ENCODE data around the gene UBAC1. TPM values are rescaled to one million over a fixed set of nuclear protein-coding genes. Genes with fewer than 3 reads are reported as not detected.
A peak's percentile ranks its signal among the peaks of the same experiment; 100 is the strongest.

The UBAC1 gene
- total and polyA plus RNA-seq, 12 donors, result 73.8 to 172 (median 85.5) TPM

DNA sequence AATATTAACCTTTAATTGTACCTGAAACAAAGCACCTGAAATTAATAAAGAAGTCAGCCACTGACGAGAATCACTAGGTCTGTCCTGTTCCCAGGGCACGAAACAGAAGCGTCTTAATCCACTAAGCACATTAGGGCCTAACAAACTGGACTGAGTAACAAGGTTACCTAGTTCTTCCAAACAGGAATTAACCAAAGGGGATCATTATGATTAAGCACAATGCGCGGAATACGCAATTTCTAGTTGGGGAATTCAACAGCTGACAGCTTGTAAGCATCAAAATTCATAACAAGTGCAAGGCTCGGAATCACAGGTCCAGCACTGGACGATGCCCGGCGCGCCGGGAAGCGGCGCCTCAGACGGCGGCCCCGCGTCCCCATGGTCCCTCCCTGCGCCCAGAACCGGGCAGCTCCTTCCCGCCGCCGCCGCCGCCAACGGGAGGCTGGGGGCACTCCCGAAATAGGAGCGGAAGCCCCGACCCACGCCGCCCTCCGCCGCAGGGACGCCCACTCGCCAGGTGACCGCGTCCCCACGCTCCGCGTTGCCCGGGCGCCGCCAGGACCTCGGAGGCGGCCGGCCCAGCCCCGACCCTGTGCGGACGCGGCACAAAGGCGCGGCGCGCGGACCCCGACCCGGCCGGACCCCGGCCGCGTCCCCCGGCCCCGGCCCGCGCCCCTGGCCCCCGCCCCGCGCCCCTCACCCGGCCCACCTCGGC is 54.7 kb downstream of the UBAC1 start:
- ATAC-seq, result no peak
- Histone ChIP-seq H3K36me3 (peaks cover 0 to 16% (median 0%) of the 10 kb centered on the region in 9 donors), H3K27me3 (no peaks in the 10 kb centered on the region), H3K27ac (peak overlapping the region; percentile 39 to 83 (median 69)), H3K4me1 (peaks cover 4 to 67% (median 57%) of the 10 kb centered on the region in 9 donors), H3K9me3 (peaks cover 0 to 1% (median 0%) of the 10 kb centered on the region in 11 donors), H3K4me3 (peak overlapping the region; percentile 49 to 78 (median 65))
- intact Hi-C loops (cut with DNase I), result loop anchor here in 6 of 10 donors (2.0 to 5.0 kb wide), 7 partner anchors 36 to 211 kb away; partner anchors contain the start of genes UBAC1 (in 2 of the 6), KCNT1 (in 1 of the 6) and TMEM250 (in 1 of the 6)
- DNase-seq, result no peak
- TF ChIP-seq, protein P1, sequence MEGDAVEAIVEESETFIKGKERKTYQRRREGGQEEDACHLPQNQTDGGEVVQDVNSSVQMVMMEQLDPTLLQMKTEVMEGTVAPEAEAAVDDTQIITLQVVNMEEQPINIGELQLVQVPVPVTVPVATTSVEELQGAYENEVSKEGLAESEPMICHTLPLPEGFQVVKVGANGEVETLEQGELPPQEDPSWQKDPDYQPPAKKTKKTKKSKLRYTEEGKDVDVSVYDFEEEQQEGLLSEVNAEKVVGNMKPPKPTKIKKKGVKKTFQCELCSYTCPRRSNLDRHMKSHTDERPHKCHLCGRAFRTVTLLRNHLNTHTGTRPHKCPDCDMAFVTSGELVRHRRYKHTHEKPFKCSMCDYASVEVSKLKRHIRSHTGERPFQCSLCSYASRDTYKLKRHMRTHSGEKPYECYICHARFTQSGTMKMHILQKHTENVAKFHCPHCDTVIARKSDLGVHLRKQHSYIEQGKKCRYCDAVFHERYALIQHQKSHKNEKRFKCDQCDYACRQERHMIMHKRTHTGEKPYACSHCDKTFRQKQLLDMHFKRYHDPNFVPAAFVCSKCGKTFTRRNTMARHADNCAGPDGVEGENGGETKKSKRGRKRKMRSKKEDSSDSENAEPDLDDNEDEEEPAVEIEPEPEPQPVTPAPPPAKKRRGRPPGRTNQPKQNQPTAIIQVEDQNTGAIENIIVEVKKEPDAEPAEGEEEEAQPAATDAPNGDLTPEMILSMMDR (IDR thresholded peaks at IDR 0.05), result no peak
- 0 to 1% methylated on average over 62 to 70 of the region's 70 CpGs for WGBS, 2 donors

DNA sequence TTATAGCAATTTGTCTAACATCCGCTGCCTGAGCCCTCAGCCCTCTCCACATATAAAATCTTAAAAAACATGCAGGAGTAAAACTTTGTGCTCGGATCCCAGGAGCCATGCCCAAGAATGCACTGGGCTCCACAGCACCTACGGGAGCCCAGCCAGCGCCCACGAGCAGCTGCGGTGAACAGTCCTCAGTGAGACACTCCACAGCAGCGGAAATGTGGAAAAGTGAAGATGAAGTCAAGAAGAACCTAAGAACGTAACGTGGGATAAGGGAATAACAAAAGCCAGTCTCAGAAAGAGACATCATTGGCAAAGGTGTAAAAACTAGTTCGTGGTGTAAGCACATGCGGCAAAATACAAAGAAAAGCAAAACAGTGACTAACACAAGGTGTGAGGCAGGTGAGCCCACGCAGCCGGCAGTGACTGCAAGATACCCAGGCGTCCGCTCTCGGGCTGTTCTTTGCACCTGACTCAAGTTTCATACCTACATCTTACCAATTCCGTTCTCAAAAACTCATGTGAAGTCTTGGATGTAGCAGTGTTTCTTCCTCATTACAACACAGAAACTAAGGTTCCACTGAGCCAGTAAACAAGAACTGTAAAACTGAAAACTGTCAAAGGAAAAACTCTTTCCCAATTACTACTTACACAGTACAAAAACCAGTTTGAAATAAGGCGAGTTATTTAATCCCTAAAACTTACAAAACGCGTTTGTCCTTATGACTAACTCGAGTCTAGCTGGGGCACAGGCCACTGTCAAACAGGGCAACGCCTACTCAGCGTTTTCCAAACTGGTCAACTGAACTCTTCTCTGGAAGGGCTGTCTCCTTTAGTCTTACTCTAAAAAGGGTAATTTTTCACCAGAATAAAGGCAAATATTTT is 55.6 kb downstream of the UBAC1 start:
- 71% methylated on average over 23 of the region's 23 CpGs for WGBS, 2 donors
- peaks cover 4 to 67% (median 57%) of the 10 kb centered on the region in 9 donors for H3K4me1 ChIP-seq
- no peak for ATAC-seq

DNA sequence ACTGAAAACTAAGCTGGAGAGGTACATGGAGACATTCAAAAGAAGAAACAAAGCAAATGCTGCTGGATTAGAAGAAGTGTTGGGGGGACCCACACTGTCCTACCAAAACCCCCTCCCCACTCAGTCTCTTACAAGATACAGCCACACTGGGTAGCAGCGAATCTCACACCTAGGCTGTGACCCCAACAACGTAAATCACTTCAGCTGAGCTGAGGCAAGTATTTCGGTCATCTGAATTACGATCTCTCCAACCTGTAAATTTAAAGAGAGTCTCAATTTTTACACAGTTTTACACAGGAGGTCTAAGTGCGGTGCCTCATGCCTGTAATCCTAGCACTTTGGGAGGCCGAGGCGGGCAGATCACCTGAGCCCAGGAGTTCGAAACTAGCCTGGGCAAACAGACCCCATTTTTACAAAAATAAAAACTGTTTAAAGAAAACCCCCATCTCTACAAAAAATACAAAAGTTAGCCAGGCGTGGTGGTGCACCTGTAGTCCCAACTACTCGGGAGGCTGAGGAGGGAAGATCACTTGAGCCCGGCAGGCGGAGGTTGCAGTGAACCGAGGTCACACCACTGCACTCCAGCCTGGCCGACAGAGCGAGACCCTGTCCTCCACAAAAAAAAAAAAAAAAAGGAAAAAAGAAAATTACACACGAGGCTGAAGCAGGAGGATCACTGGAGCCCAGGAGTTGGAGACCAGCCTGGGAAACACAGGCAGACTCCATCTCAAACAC is 57.2 kb downstream of the UBAC1 start:
- TF ChIP-seq, protein P1 (IDR thresholded peaks at IDR 0.05), result no peak
- peaks cover 4 to 52% (median 47%) of the 10 kb centered on the region in 9 donors for H3K4me1 ChIP-seq
- H3K27ac ChIP-seq, result no peak overlapping the region
- 96 to 98% methylated on average over 16 of the region's 16 CpGs for WGBS, 2 donors
- H3K27me3 ChIP-seq, result no peaks in the 10 kb centered on the region
- H3K4me3 ChIP-seq, result no peak overlapping the region
- DNase-seq (no peak), ATAC-seq (no peak)
- intact Hi-C loops (cut with DNase I), result loop anchor here in 3 of 10 donors (5.0 kb wide), 1 partner anchor 37 kb away; no protein-coding TSS in a partner anchor
- peaks cover 0 to 3% (median 0%) of the 10 kb centered on the region in 11 donors for H3K9me3 ChIP-seq
- no peaks in the 10 kb centered on the region for H3K36me3 ChIP-seq

More for the DNA sequence above, 55.6 kb downstream of the UBAC1 start:
- Histone ChIP-seq H3K36me3 (peaks cover 0 to 9% (median 0%) of the 10 kb centered on the region in 9 donors), H3K27me3 (no peaks in the 10 kb centered on the region), H3K27ac (peak overlapping the region in 8 of 10 donors; percentile 56 to 83 (median 69)), H3K9me3 (no peaks in the 10 kb centered on the region), H3K4me3 (peak overlapping the region in 8 of 10 donors; percentile 49 to 78 (median 66))
- intact Hi-C loops (cut with DNase I), result loop anchor here in 6 of 10 donors (2.0 to 5.0 kb wide), 7 partner anchors 37 to 212 kb away; partner anchors contain the start of genes UBAC1 (in 2 of the 6), KCNT1 (in 1 of the 6) and TMEM250 (in 1 of the 6)
- TF ChIP-seq, protein P1 (IDR thresholded peaks at IDR 0.05), result no peak
- DNase-seq, result no peak

Measured in heart right ventricle (tissue), 16 donors.